GM21529 (cell line): ENCODE data around the gene RSKR.
"Not testable (repeated sequence)": the region's sequence is repeated elsewhere in the genome, so short reads cannot be mapped to it uniquely, and the experiment has no call there.

ENCODE experiments used
- ATAC-seq: cut with Tn5 transposase; IDR thresholded peaks from one replicate; pipeline ENCODE4 v1.9.1; 2021; ENCODE audit not compliant: unreplicated experiment

Gene RSKR, protein sequence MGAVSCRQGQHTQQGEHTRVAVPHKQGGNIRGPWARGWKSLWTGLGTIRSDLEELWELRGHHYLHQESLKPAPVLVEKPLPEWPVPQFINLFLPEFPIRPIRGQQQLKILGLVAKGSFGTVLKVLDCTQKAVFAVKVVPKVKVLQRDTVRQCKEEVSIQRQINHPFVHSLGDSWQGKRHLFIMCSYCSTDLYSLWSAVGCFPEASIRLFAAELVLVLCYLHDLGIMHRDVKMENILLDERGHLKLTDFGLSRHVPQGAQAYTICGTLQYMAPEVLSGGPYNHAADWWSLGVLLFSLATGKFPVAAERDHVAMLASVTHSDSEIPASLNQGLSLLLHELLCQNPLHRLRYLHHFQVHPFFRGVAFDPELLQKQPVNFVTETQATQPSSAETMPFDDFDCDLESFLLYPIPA

GRCh38 chr17:28613931-28614381 lies at the start of gene RSKR:
TSS of gene RSKR (minus strand) at chr17:28614185. CDS start at chr17:28614161, 24 bp downstream.
- ATAC-seq: no peak

GRCh38 chr17:28663723-28664122 lies 49.7 kb upstream of the RSKR start:
- ATAC-seq: no peak

DNA sequence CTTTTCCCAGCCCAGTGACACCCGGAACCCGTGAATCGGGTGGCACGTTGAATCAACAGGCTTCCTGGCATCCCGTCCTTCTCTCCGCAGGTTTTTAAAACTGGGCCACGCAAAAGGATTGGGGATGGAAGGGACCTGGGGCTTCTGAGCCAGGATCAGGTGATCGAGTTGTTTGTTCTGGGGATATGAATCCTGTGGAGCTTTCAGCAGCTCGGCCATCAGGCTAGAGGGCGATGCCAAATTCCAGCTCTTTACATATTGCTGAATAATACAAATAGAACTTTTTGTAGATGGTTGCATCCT lies 48.5 kb upstream of the RSKR start:
- no peak for ATAC-seq

- ATAC-seq: peak; percentile 81
Measured at GRCh38 chr17:28661635-28662526, 47.9 kb upstream of the RSKR start, which contains the start of the genes SDF2 and SUPT6H. TSS of gene SDF2 (minus strand) at chr17:28661906. CDS start at chr17:28661876, 30 bp downstream. TSS of gene SUPT6H (plus strand) at chr17:28662205. CDS start at chr17:28673402, 11,197 bp downstream.

- not testable (repeated sequence) for ATAC-seq
Measured at GRCh38 chr17:28659497-28659881, 45.5 kb upstream of the RSKR start.

GRCh38 chr17:28658766-28659496 lies 44.9 kb upstream of the RSKR start:
- ATAC-seq: not testable (repeated sequence)

DNA sequence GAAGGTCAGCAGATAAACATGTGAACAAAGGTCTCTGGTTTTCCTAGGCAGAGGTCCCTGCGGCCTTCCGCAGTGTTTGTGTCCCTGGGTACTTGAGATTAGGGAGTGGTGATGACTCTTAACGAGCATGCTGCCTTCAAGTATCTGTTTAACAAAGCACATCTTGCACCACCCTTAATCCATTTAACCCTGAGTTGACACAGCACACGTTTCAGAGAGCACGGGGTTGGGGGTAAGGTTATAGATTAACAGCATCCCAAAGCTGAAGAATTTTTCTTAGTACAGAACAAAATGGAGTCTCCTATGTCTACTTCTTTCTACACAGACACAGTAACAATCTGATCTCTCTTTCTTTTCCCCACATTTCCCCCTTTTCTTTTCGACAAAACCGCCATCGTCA lies 44.4 kb upstream of the RSKR start:
- not testable (repeated sequence) for ATAC-seq

- ATAC-seq: no peak
Measured at GRCh38 chr17:28657756-28658155, 43.8 kb upstream of the RSKR start.

- no peak for ATAC-seq
Measured at GRCh38 chr17:28655160-28655559, 41.2 kb upstream of the RSKR start.

- no peak for ATAC-seq
Measured at GRCh38 chr17:28648698-28649097, 34.7 kb upstream of the RSKR start.

GRCh38 chr17:28646039-28646754 lies 32.2 kb upstream of the RSKR start:
- no peak for ATAC-seq

GRCh38 chr17:28645576-28645939 lies 31.6 kb upstream of the RSKR start:
- no peak for ATAC-seq

DNA sequence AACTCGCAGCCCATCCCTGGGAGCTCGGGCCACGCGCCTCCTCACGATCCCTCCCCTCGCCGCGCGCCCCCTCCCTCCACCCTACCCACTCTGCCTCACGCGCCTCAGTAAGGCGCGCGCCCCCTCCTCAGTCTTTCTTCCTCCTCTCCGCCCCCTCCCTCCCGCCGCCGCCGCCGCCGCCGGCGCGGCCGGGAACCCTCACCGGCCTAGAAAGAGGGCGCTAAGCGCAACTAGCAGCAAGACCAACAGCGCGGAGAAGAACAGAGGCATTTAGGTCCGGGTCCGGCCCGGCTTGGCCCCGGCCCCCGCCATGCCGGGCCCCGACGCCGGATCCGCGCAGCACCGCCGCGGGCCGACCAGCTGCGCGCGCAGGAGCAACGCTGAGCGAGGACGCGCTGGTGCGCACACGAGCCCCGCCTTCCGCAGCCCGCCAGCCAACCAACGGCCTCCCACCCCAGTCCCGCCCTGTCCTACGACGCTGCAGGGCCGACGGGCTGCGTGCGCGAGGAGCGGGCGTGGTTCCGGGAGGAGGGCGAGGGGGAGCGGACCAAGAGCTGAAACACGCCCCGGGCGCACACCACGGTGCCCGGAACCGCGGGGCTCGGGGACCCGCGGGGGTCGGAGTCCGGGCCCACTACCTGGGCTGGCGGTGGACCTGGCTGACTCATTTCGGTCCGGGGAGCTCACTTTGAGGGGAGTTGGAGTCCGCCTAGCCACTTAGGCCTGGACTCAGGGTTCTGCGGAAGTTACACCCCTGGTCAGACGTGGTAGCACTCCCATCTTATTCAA lies 31.0 kb upstream of the RSKR start, which contains the start of gene BLTP2:
Gene BLTP2, minus strand, starts transcription at position 372 of the 789 bp plus-strand sequence. Its CDS starts 102 bp downstream, at position 270.
- ATAC-seq: peak; percentile 83

DNA sequence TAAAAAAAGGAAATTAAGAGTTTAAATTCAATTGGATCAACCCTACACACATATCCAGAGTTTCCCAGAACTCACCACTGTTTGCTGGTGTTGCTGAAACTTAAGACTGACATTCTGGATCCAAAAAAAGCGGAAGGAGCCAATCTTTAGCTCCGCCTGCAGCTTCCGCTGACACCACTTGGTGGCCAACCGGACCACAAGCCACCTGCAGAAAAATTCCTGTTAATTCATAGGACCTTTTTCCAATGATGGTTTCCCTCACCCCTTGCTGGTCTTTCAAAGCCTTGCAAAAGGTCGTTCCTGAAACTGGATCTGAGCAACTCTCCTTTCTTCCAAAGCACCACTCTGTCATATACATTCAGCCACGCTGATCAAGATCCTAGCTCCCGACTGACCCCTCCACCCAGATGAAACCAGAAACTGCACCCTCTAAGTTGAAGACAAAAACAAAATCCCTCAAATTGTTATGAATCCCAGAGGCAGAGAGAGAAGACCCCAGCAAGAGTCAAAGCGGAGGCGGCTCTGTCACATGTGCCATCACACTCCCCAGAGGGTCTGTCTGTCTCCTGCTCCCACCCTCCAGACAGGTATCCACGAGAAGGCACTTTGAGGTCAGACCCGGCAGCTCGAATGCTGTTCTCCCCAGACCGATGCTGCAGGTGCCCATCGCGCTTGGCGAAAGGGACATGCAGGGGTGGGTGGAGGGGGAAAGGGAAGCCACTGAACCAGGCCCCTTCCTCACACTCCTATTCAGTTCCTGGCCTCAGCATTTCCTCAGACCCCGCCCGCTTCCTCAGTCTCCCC lies 30.2 kb upstream of the RSKR start:
- no peak for ATAC-seq

DNA sequence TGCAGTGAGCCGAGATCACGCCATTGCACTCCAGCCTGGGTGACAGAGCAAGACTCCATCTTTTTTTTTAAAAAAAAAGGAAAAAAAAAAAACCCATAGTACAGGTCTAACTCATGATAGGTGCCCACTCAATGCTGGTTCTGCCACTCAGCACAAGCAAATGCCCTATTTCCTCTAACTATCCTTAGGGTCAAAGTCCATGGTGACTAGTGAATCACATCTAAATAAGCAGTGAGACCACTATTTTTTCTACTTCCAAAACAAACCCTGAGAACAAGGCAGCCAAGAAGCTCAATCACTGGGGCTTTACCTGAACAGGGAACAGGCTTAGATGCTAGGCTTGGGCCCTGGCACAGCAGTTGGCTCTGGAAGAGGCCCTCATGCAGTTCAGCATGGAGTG lies 27.6 kb upstream of the RSKR start:
- ATAC-seq: no peak

- no peak for ATAC-seq
Measured at GRCh38 chr17:28635506-28635905, 21.5 kb upstream of the RSKR start.

GRCh38 chr17:28634206-28634865 lies 20.4 kb upstream of the RSKR start:
- no peak for ATAC-seq

DNA sequence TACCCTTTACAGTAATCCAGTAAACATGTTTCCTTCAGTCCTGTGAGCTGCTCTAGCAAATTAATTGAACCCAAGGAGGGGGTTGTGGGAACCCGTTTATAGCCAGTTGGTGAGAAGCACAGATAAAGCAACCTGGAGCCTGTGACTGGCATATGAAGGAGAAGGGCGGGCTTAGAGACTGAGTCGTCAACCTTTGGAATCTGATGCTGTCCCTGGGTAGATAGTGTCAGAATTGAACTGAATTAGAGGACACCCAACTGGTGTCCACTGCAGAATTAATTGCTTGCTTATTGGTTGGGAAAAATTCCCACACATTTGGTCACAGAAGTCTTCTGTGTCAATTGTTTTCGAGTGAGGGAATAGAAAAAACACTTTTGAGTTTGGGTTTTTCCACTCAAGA lies 12.8 kb upstream of the RSKR start:
- ATAC-seq: no peak
